HG02571 (cell line): ENCODE data around the gene VWA7.

Experiments used
- ATAC-seq: cut with Tn5 transposase; IDR thresholded peaks from one replicate; pipeline ENCODE4 v1.9.1; 2021; ENCODE audit warnings: mild to moderate bottlenecking, moderate library complexity; ENCODE audit not compliant: unreplicated experiment

VWA7 gene

DNA sequence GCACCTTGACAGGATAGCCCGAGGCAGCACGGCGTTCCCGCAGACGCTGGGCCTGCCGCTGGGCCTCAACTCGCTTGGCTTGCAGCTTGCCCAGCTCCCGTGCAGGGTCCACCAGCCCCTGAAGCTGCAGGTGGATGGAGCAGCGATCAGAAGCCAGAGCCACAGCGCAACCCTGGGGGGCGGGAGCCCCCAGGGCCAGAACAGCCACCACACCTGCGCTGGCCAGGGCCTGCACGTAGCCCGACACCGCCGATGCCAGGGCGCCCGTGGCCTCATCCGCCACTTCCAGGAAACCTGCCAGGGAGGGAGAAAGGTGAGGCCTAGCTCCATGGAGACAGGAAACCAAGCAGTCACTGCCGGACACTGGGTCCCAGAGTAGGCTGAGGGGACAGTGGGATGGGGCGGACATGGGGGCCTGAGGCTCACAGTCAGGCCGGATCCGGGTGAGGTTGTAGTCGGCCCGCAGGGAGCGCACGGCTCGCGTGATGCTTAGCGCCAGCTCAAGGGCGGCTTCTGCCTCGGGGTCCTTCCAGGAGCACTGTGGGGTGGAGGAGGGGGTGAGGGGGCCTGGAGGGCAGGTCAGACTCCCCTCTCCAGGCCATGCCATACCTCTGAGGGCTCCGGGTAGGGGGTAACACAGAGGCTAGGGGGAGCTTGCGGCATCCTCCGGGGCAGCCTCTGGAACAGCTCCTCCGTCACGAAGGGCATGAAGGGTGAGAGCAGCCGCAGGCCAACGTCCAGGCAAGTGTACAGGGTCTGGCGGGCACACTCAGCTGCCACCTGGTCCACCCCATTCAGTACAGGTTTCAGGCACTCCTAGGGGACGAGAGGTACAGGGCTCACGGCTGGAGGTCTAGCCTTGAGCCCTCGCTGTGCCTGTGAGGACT is 2.1 kb upstream of the VWA7 start:
- ATAC-seq: no peak

DNA sequence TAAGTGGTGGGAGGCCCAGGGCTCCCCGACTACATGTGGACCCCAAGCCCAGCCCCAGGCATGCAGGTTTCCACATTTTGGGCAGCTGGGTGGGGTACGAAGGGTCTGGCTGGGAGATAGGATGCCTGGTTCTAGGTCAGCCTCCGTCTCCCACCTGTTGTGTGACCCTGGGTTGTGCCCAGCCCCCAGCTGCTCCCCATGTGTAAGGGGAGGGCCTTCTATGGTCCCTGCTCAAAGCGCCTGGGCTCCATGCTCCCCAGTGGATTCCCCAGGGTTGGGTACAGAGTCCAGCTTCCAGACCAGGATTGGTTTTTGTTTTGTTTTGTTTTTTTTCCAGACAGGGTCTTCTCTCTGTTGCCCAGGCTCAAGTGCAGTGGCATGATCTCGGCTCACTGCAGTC is 1.1 kb upstream of the VWA7 start:
- no peak for ATAC-seq

DNA sequence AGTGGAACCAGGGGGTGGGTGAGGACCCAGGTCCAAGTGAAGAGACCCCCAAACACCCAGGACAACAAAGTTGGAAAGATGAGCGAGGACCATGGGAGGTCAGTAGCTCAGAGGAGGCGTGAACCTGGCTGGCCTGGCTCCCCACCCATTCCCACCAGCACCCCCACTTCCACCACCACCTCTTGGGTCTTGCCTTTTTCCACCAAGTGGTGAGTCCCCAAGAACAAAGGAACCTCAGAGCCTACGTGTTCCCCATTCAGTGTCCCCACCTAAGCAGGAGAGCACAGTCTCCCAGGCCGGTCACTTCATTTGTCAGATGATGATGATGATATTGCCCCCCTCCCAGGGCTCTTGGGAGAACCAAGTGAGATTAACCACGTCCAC is 531 bp upstream of the VWA7 start:
- no peak for ATAC-seq

DNA sequence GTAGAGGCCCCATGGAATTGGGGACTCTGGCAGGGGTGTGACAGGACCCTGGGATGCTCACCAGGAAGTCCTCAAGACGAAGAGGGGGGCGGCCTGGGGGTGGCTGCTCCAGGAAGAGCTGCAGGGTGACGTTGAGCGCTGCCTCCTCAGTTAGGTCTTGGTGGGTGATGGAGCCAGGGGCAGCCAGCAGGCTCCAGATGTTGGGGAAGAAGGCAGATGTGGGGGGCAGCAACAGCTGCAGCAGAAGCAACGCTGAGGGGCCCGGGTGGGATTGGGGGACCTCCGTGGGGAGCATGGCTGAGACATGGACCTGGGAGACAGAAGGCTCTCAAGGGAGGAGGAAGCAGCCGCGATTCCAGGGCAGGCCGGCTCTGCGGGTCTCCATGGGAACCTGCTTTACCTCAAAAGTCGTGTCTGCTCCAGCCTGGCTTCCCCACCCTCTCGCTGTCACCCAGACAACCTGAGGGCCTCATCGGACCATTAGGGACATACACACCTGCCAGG is 591 bp downstream of the VWA7 start:
- ATAC-seq: no peak

DNA sequence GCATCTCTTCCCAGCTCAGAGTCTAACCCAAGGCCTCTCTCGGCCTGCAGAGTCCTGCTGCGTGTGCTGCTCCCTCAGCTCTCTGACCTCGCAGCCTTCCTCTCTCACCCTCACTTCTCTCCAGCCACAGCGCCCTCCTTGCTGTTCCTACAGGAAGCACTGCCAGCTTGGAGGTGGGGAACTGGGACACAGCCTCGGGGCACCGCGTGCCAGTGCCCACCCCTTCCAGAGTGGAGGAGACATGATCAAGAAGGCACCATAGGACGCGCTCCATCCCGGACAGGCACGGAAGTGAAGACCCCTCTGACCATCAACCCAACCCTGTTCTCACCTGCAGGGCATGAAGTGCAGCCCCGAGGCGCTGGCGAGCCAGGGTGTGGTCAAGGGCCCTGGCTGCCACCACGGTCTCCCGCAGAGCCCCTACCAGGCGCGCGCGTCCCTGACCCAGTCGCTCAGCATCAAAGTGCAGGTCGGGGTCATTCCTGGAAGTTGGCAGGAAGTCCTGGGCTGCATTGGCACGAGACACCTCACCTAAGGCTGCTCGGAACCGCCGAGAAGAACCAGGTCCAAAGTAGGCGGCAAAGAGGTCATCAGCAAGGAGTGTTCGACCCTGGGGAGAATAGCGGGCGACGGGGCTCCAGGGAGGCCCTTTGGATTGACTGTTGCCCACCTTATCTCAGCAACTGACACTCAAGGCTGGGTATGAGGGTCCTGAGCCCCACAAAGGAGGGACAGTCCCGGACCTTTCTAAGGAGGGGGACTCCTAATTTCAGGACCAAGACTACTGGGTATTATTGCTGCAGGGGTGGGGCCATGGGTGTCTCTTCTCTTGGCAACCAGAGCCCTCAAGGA is 1.3 kb downstream of the VWA7 start:
- ATAC-seq: no peak

DNA sequence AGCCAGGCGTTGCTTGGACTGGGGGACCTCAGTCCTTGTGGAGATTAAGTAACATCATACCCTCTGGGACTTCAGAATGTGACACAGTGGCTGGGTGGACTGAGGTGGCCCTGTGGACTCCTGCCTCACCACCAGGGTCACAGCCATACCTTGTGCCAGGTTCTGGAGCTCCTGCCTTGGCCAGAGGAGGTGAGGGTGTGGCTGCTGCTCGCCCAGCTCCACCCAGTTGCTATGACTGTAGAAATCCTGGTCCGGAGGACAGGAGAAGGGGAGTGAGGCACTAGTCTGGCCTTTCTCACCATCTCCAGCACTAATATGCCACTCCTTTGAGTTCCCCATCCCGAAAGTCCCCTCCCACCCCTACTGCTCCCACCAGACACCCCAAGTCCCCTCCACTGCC is 1.9 kb downstream of the VWA7 start:
- no peak for ATAC-seq

DNA sequence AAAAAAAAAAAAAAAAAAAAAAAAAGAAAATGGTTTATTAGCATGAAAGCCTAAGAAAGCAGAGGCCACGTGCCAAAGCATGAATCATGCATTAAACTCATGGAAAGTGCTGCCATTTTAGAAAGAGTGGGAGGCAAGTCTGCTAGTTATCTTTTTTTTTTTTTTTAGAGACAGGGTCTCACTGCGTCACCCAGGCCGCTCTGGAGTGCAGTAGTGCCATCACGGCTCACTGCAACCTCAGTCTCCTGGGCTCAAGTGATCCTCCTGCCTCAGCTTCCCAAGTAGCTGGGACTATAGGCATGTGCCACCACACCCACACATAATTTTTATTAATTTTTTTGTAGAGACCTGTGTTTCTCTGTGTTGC is 5.2 kb downstream of the VWA7 start:
- no peak for ATAC-seq

DNA sequence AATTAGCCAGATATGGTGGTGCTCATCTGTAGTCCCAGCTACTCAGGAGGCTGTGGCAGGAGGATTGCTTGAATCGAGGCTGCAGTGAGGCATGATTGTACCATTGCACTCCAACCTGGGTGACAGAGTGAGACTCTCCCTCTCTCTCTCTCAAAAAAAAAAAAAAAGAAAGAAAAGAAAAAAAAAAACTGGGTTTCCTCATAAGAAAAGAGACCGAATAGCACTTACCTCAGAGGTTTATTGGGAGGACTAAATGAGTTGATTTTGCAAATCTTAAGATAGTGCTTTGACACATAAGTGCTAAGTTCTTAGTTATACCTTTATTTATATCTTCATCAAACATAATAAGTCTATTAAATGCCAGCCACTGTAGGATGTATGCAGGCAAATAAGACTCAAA is 6.3 kb downstream of the VWA7 start:
- ATAC-seq: no peak

DNA sequence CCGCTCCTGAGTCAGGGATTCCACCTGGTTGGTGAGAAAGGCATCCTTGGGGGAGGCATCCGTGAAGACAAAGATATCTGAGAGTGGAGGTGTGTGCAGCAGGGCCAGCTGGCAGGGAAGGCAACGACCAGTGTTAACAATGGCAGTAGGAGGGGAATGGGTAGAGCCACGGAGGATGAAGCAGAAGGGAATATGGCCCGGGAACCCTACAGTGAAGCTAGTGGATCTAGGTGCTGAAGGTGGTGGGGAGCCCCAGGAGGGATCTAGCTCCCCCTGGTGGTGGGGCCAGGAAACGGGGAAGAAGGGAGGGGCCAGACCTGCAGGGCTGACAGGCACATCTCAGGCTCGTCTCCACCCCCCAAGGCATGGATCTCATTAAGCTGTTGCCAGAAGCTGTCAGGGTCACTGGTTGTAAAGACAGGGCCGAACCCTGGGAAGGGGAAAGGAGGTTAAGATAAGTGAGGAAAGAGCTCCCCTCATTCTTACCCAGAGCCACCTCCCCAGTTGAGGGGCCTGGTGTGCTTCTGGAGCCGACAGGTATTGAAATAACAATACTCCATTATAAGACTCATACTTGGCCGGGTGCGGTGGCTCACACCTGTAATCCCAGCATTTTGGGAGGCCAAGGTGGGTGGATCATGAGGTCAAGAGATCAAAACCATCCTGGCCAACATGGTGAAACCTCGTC is 7.3 kb downstream of the VWA7 start:
- ATAC-seq: no peak

DNA sequence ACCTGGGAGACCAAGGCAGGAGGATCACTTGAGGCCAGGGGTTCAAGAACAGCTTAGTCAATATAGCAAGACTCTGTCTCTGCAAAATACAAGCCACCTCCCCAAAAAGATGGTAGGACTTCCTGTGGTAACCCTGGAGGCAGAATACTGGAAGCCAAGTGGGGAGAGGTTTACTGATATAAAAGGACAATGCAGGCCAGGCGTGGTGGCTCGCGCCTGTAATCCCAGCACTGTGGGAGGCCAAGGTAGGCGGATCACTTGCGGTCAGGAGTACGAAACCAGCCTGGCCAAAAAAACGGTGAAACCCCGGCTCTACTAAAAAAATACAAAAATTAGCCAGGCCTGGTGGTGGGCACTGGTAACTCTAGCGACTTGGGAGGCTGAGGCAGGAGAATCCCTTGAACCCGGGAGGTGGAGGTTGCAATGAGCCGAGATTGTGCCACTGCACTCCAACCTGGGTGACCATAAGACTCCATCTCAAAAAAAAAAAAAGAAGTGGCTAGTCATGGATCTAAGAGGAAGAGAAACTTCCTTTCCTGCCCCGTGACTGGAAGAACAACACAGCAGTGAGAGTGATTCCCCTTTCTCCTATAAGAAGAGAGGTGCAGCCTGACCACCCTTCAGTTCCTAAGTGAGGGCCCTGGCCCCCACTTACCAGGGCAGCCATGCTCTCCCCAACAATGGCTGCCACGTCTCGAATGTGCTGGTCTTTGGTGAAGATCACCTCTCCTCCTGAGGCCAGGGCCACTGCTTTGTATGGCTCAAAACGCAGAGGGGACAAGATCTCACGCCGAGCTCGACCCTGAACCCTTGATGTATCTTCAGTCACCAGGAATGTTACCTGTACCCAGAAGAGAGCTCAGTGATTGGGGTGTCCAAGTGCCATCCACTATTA is 8.5 kb downstream of the VWA7 start:
- ATAC-seq: no peak

DNA sequence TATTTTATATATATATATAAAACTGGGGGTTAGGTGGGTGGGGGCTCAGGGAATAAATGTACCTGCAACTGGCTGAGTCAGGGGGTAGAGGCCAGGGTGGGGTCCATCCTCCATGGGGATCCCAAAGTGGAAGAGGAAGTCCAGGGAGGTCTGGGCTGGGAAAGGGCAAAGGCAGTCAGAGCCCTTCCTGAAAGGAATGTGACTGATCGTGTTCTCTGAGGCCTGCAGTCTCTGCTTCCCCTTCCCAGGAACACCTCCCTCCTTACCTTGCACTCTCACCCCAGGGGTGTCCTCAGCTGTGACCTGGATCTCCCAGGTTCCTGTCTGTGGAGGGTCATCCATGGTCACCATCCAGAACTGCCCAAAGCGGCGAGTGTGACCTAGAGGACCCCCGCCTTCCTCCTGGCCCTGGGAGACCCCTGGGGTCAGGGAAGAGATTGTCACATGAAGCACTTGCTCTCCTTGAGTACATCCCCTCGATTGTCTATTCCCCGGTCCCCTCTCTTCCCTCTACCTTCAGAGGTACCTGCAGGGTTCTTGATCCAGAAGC is 10.0 kb downstream of the VWA7 start:
- no peak for ATAC-seq

DNA sequence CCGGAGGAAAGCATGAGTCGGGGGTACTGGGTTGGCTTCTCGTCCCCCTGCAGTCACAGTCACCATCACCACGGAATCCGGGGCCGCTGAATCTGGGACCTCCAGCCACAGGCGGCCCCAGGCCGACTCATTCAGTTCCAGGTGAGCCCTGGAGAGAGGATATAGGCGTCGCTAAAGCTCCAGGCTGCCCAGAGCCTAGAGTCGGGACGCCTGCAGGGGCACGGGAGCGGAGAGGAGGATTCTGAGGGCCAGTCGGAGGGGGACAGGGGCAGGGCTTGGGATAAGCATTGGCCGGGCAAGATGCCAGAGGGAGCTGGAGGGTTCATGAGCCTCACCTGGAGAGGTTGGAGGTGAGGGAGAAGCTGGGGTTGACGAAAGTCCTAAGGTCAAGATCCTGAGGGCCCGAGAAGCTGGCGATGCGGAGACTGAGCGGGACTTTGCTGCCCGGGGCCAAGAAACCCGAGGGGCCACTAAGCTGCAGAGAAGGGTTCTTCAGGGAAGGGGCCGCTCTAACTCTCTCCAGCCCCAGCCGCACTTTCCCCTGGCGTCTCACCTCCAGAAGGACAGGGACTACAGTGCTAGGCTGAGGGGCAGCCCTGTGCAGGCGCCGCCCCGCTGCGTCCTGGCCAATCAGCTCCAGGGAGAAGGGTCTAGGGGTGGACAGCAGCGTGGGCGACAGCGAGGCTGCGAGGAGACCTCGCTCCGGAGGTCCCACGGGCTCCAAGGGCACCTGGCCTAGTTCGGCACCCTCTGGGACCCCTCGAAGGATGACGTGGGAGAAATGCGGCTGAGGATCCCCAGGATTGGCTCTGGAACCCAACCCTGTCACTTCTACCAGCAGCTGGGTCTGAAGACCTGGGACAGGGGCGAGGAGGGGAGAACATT is 11.0 kb downstream of the VWA7 start:
- ATAC-seq: no peak

DNA sequence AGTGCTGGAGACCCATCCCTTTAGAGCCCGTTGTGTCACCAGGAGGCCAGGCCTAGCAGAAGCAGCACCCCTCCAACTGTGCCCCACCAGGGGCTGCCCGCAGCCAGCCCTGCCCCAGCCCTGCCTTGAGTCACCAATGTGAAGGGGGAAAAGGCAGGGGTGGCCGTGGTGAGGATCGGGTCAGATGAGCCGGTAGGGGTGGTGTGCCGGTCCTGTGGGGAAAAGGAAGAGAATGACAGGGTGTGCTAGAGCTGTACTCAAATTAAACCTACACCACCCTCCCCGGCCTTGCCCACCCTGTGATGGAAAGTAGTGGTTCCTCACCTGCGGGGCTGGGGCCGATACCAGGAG is 11.6 kb downstream of the VWA7 start:
- ATAC-seq: no peak

DNA sequence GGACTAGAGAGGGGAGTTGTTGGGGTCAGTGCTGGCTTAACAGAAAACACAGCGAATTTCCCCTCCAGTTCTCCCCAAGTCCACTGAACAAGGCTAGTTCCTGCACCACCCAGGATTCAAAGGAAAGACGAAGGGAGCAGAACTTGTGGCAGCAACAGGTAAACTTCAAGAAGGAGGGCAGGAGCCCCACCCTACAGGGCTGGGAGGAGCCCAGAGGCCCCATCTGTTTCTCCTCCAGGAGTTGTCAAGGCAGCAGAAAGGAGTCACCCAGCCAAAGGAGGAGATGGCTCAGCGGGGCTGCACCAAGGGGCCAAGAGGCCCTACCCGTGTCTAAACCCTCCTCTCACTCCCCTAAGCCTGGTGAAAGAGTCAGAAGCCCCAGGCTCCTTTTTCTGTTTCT is 12.9 kb downstream of the VWA7 start:
- no peak for ATAC-seq

DNA sequence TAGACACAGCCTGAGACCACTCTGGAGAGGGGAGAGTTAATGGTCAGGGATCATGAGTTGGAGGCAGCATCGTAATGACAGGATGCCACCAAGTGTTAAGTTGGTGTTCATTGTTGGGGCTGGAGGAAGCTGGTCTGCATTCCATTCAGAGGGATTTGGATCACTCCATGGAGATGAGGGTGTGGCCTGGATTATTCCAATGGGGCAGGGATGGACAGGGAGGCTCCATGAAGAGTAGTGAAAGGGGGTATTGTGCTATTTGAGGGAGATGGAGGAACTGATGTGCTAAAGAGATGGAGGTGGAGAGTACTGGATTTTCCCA is 13.5 kb downstream of the VWA7 start:
- no peak for ATAC-seq

DNA sequence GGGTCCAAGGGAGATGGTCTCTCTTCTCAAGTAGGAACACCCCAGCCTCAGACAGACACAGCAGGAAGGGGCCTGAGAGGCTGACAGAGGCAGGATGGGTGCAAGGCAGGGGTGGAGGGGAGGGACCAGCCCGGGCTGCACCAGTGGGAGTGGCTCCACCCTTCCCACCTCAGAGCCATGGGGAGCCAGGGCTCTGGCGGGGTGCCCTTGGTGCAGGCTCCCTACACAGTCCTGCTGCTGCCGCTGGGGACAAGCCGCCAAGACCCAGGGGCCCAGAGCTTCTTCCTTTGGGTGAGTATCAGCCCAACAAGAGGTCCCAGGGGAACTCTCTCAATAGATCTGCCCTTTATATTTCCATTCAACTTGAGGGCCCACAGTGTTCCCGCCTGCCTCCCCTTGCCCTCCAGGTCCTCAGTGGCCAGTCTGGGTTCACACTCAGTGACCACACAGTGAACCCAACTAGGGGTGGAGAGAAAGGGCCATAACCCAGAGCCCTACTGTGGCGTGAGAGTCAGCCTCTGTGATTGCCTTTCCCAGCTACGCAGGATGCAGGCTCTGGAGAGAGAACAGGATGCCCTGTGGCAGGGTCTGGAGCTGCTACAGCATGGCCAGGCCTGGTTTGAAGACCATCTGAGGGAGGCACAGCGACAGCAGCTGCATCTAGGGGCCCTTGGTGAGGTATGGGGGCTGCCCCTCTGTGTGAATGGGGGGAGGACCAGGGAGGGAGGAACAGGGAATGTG is 14.1 kb downstream of the VWA7 start:
- no peak for ATAC-seq

DNA sequence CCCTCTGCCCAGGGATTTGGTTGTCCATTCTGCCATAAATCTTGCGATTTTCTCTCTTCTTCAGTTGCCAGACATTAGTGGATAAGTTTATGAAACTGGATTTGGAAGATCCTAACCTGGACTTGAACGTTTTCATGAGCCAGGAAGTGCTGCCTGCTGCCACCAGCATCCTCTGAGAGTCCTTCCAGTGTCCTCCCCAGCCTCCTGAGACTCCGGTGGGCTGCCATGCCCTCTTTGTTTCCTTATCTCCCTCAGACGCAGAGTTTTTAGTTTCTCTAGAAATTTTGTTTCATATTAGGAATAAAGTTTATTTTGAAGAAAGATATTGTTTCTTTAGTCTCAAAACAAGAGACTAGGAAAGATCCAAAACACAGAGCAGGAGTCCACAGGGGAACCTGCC is 14.8 kb downstream of the VWA7 start, which contains the start of gene SAPCD1:
SAPCD1 (plus strand) TSS at position 301 of the 400 bp plus-strand sequence. CDS start 399 bp downstream, outside the sequence.
- no peak for ATAC-seq

DNA sequence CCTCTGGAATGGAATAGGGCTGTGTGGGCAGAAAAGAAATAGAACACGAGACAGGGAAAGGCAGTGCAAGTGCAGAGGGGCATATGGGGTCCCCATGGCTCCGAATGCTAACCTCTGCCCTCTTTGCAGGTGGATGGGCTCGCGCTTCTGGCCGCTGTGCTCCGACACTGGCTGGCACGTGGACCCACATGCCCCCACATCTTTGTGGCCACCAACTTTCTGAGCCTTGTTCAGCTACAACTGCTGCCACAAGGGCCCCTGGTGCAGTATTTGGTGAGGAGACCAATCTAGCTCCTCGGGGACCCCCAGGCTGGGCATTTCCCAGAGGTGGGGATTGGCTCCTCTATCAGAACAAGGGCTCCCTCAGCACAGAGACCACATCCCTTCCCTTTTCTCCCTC is 15.8 kb downstream of the VWA7 start:
- no peak for ATAC-seq

DNA sequence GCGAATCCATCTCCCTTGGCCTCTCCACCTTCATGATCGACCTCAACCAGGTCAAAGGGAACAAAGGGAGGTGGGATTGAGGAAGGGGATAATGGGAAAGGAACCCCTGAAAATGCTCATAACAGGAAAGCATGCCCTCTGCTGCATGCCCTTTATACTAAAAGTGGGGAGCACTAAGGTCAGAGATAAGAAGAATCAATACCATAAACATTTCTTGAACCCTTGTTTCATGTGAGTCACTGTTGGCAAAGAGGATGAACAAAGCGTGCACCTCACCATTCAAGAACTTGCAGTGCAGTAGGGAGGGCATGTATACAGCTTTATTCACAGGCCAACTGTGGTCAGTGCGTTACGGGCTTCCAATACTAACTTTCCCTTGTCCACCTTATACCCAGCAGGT is 16.3 kb downstream of the VWA7 start:
- no peak for ATAC-seq
